Natural killer cell (primary cell): ENCODE data around the gene CACNA2D3. TPM values are rescaled to one million over a fixed set of nuclear protein-coding genes. Genes with fewer than 3 reads are reported as not detected.

Experiments
- ATAC-seq, 3 donors: fragments of 150-1000 bp in 2 of 3; fragments of 200-7000 bp in 1 of 3; cut with Tn5 transposase; 1 replicate in 1 of 3; 2 replicates in 2 of 3; pipeline ENCODE4 v1.10.0; 2021; ENCODE audit warnings: mild to moderate bottlenecking in 2 of 3, moderate library complexity in 2 of 3
- DNase-seq, 2 donors: peaks; one replicate each; pipeline versions ENCODE4 v3.0.0 to v3.0.0-alpha.2; 2013 to 2021; ENCODE audit warnings: mixed read lengths in 1 of 2
- H3K27ac ChIP-seq: one replicate; pipeline ENCODE4 v1.5.1; 2013; ENCODE audit warnings: mild to moderate bottlenecking, low read length
- H3K27me3 ChIP-seq: one replicate; pipeline ENCODE4 v1.6.1; 2013; ENCODE audit warnings: low read length; ENCODE audit not compliant: control insufficient read depth, insufficient read depth
- H3K36me3 ChIP-seq: one replicate; pipeline ENCODE4 v1.6.1; 2013; ENCODE audit warnings: low read length; ENCODE audit not compliant: control insufficient read depth, insufficient read depth
- H3K4me1 ChIP-seq: one replicate; pipeline ENCODE4 v1.6.1; 2013; ENCODE audit warnings: low read length; ENCODE audit not compliant: control insufficient read depth, insufficient read depth
- H3K4me3 ChIP-seq: one replicate; pipeline ENCODE4 v1.5.1; 2013; ENCODE audit warnings: low read length
- H3K9me3 ChIP-seq: one replicate; pipeline ENCODE4 v1.6.1; 2013; ENCODE audit warnings: low read length; ENCODE audit not compliant: control insufficient read depth, insufficient read depth
- H3K27ac Mint-ChIP-seq, 2 donors: one replicate each; pipeline ENCODE4 v1.8.0; 2022; ENCODE audit warnings: mild to moderate bottlenecking in 2 of 2, mixed read lengths in 2 of 2, moderate library complexity in 1 of 2
- H3K27me3 Mint-ChIP-seq, 2 donors: one replicate each; pipeline ENCODE4 v1.8.0; 2022; ENCODE audit warnings: low read depth in 2 of 2, mixed read lengths in 2 of 2
- H3K36me3 Mint-ChIP-seq: one replicate; pipeline ENCODE4 v1.8.0; 2022; ENCODE audit warnings: mixed read lengths
- H3K4me1 Mint-ChIP-seq, 2 donors: one replicate each; pipeline ENCODE4 v1.8.0; 2022; ENCODE audit warnings: mixed read lengths in 2 of 2
- H3K4me3 Mint-ChIP-seq: one replicate; pipeline ENCODE4 v1.8.0; 2022; ENCODE audit warnings: mild to moderate bottlenecking, moderate library complexity, mixed read lengths
- H3K9me3 Mint-ChIP-seq, 2 donors: one replicate each; pipeline ENCODE4 v1.8.0; 2022; ENCODE audit warnings: mixed read lengths in 2 of 2
- CTCF ChIP-seq: fragments of 200-600 bp; IDR thresholded peaks from one replicate; pipeline ENCODE4 v1.8.0; 2022; ENCODE audit warnings: antibody characterized with exemption
- WGBS: methylation state at CpG from one replicate; pipeline ENCODE4 v1.1.7; 2013; ENCODE audit warnings: missing lambda C conversion rate; ENCODE audit not compliant: insufficient coverage; 5-methylcytosine and 5-hydroxymethylcytosine counted together
- intact Hi-C: fragments of 100-400 bp; cut with micrococcal nuclease; formaldehyde crosslinking; loops from one replicate; pipeline ENCODE4 v1.14.2; 2022
- total RNA-seq, 4 donors: library from RNA; stranded (reverse); fragments of 120-200 nt in 1 of 4; gene quantifications; one replicate each; pipeline versions ENCODE4 v1.2.3 to v1.2.4, GENCODE V29; 2013 to 2022

CACNA2D3 gene
- total RNA-seq, 3 donors from 2014 or later (not counting 1 experiment from before 2014, with no cell fraction given), result 0.49 TPM; not detected in 2

- DNase-seq, result no peak
- H3K9me3 Mint-ChIP-seq, result peaks cover 2 to 4% of the 10 kb centered on the region in 2 donors
Measured at GRCh38 chr3:54570008-54570407, 447.7 kb downstream of the CACNA2D3 start.

DNA sequence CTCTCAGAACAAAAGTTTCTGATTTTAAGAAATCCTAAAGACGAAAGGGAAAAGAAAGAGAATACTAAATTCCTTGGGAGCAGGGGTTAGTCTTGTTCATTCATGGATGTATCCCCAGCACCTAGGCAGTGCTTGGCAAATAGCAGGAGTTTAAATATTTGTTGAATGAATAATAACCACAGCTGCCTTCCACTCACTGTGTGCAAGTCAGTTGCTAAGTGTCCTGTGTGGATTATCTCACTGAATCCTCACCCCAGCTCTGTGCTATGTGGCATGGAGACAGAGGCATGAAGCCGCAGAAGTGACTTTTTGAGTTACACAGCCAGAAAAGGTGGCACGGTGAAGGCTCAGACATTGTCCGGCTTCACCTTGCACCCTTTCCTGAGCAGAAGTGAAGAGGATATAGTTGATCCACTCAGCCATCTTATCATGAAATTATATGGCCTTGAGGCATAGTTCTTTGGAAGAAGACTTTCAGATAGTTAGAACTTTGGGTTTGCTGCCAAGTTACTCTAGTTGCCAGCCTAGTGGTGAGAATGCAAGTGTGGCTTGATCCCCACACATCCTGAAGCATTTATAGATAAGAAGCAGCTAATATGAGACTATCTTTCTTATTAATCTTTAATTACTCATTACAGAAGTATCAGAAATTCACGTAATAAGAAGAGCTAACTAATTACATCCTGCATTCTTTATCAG is 450.0 kb downstream of the CACNA2D3 start:
- 98% methylated on average over 4 of the region's 5 CpGs for whole genome bisulfite sequencing
- Mint-ChIP-seq H3K36me3 (no peaks in the 10 kb centered on the region), H3K9me3 (peaks cover 2 to 6% of the 10 kb centered on the region in 2 donors), H3K27me3 (peaks cover 0 to 3% of the 10 kb centered on the region in 2 donors), H3K4me3 (no peak overlapping the region), H3K4me1 (no peaks in the 10 kb centered on the region), H3K27ac (no peak overlapping the region)
- H3K4me3 ChIP-seq, result no peak overlapping the region
- H3K27me3 ChIP-seq, result no peaks in the 10 kb centered on the region
- H3K4me1 ChIP-seq, result no peaks in the 10 kb centered on the region
- no peaks in the 10 kb centered on the region for H3K36me3 ChIP-seq
- no peak for TF ChIP-seq CTCF
- intact Hi-C loops, result no loop called here
- no peak for DNase-seq
- no peak overlapping the region for H3K27ac ChIP-seq
- H3K9me3 ChIP-seq, result no peaks in the 10 kb centered on the region
- no peak for ATAC-seq

More at GRCh38 chr3:54570008-54570407, 447.7 kb downstream of the CACNA2D3 start:
- no peak overlapping the region for H3K27ac ChIP-seq
- no peak for ATAC-seq
- no peak for TF ChIP-seq CTCF
- intact Hi-C loops, result no loop called here
- WGBS, result 87% methylated on average over 7 of the region's 7 CpGs
- no peaks in the 10 kb centered on the region for H3K36me3 ChIP-seq
- H3K27me3 ChIP-seq, result no peaks in the 10 kb centered on the region
- H3K9me3 ChIP-seq, result no peaks in the 10 kb centered on the region
- no peak overlapping the region for H3K4me3 Mint-ChIP-seq
- no peaks in the 10 kb centered on the region for H3K36me3 Mint-ChIP-seq
- H3K27me3 Mint-ChIP-seq, result no peaks in the 10 kb centered on the region
- no peak overlapping the region for H3K27ac Mint-ChIP-seq
- H3K4me1 Mint-ChIP-seq, result no peaks in the 10 kb centered on the region
- H3K4me3 ChIP-seq, result no peak overlapping the region
- H3K4me1 ChIP-seq, result no peaks in the 10 kb centered on the region

GRCh38 chr3:54573858-54574257 is 451.5 kb downstream of the CACNA2D3 start:
- no peaks in the 10 kb centered on the region for H3K4me1 Mint-ChIP-seq
- H3K36me3 ChIP-seq, result no peaks in the 10 kb centered on the region
- peaks cover 4% of the 10 kb centered on the region for H3K9me3 ChIP-seq
- H3K27me3 ChIP-seq, result no peaks in the 10 kb centered on the region
- DNase-seq, result no peak
- H3K27me3 Mint-ChIP-seq, result peaks cover 0 to 3% of the 10 kb centered on the region in 2 donors
- intact Hi-C loops, result no loop called here
- peaks cover 4 to 6% of the 10 kb centered on the region in 2 donors for H3K9me3 Mint-ChIP-seq
- no peak overlapping the region for H3K27ac ChIP-seq
- no peak for TF ChIP-seq CTCF
- H3K4me1 ChIP-seq, result no peaks in the 10 kb centered on the region
- H3K4me3 Mint-ChIP-seq, result no peak overlapping the region
- ATAC-seq, result no peak
- no peaks in the 10 kb centered on the region for H3K36me3 Mint-ChIP-seq
- H3K27ac Mint-ChIP-seq, result no peak overlapping the region
- WGBS, result 78% methylated on average over 5 of the region's 8 CpGs
- no peak overlapping the region for H3K4me3 ChIP-seq
